Activated T-cell treated with anti-CD3 and anti-CD28 coated beads, Interleukin-2, amount 50 U/mL, for 72 hours (primary cell): ENCODE results near the gene IFT27. TPM values are rescaled to one million over a fixed set of nuclear protein-coding genes. Genes with fewer than 3 reads are reported as not detected.

ENCODE experiments used
- ATAC-seq, 2 donors: fragments of 150-1000 bp; cut with Tn5 transposase; replicated peaks in 1 of 2; 2 replicates each; pipeline ENCODE4 v1.10.0; 2021; ENCODE audit warnings: moderate library complexity in 2 of 2, mild to moderate bottlenecking in 1 of 2
- DNase-seq, 2 donors: peaks; one replicate each; pipeline ENCODE4 v3.0.0; 2021 to 2022; ENCODE audit warnings: mixed read lengths in 1 of 2
- H3K27ac Mint-ChIP-seq: one replicate; pipeline ENCODE4 v1.8.0; 2022; ENCODE audit warnings: mild to moderate bottlenecking, moderate library complexity, mixed read lengths
- H3K27me3 Mint-ChIP-seq: one replicate; pipeline ENCODE4 v1.8.0; 2022; ENCODE audit warnings: low read depth, mixed read lengths
- H3K36me3 Mint-ChIP-seq, 2 donors: one replicate each; pipeline ENCODE4 v1.8.0; 2022; ENCODE audit warnings: mixed read lengths in 2 of 2, mild to moderate bottlenecking in 1 of 2; ENCODE audit not compliant: insufficient read depth in 2 of 2
- H3K4me1 Mint-ChIP-seq: one replicate; pipeline ENCODE4 v1.8.0; 2022; ENCODE audit warnings: low read depth, mixed read lengths
- H3K4me3 Mint-ChIP-seq, 2 donors: one replicate each; pipeline ENCODE4 v1.8.0; 2022; ENCODE audit warnings: mild to moderate bottlenecking in 2 of 2, mixed read lengths in 2 of 2, moderate library complexity in 2 of 2
- H3K9me3 Mint-ChIP-seq, 2 donors: one replicate each; pipeline ENCODE4 v1.8.0; 2022; ENCODE audit warnings: mixed read lengths in 2 of 2
- total RNA-seq, 2 donors: library from RNA; stranded (reverse); gene quantifications; one replicate each; pipeline ENCODE4 v1.2.3, GENCODE V29; 2022

Gene IFT27
- total RNA-seq, 2 donors from 2014 or later, result 25.8 to 26.3 TPM

GRCh38 chr22:36768616-36769015 is 7.3 kb downstream of the IFT27 start:
- no peaks in the 10 kb centered on the region for H3K4me1 Mint-ChIP-seq
- no peak for ATAC-seq
- no peaks in the 10 kb centered on the region for H3K9me3 Mint-ChIP-seq
- H3K27ac Mint-ChIP-seq, result no peak overlapping the region
- H3K4me3 Mint-ChIP-seq, result no peak overlapping the region
- no peaks in the 10 kb centered on the region for H3K27me3 Mint-ChIP-seq
- DNase-seq, result no peak
- no peaks in the 10 kb centered on the region for H3K36me3 Mint-ChIP-seq

DNA sequence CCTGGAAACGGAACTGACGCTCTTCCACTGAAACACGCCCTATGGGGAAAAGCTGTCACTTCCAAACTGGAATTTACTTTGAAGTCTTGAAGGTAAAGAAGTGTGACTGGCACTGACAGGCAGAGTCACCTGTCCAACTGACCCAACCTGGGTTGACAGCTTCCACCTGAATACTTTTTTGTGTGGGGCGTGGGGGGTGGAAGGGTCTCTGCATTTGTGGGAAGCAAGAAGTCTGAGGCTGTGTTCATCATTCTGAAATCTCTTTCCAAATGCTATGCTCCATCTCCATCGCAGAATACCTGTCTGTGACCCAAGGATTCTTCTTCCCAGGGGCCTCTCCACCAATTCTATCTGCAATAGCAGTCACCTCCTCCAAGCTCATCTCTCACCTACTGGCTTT is 7.8 kb downstream of the IFT27 start:
- H3K4me1 Mint-ChIP-seq, result no peaks in the 10 kb centered on the region
- no peak overlapping the region for H3K4me3 Mint-ChIP-seq
- H3K27ac Mint-ChIP-seq, result no peak overlapping the region
- ATAC-seq, result no peak
- no peak for DNase-seq
- H3K27me3 Mint-ChIP-seq, result no peaks in the 10 kb centered on the region
- no peaks in the 10 kb centered on the region for H3K9me3 Mint-ChIP-seq
- no peaks in the 10 kb centered on the region for H3K36me3 Mint-ChIP-seq

DNA sequence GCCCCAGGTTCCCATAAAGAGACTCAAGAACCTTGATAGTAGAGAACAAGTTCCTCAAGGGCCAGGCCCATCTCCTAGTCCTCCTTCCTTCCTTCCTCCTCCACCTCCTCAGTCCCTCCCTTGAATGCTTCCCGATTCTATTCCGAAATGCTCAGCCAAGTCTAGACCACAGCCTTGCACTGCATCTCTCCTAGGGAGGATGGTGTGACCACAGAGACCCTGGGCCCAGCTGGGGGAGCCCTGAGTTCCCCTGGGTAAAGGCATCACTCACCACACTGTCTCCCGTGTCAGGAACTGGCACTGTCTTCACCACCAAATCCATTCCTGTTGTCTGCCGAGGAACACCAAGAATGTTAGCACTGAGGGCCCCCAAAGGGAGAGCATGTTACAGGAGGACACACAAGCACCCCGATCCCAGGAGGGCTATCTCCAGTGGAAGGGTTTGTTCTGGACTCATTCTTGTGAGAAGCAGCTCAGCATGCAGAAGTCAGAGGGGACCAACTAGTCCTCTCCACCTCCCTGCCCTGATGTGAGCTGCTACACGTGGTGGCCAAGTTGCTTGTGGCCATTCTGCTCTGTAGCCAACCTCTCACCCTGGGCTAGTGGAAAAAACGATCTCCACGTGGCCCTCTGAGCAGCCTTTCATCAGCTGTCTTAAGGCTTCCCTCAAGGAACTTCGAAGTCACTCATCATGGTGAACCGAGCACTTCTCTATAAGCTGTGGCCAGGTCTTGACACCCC is 8.7 kb downstream of the IFT27 start:
- H3K4me3 Mint-ChIP-seq, result no peak overlapping the region
- H3K36me3 Mint-ChIP-seq, result no peaks in the 10 kb centered on the region
- no peak for DNase-seq

DNA sequence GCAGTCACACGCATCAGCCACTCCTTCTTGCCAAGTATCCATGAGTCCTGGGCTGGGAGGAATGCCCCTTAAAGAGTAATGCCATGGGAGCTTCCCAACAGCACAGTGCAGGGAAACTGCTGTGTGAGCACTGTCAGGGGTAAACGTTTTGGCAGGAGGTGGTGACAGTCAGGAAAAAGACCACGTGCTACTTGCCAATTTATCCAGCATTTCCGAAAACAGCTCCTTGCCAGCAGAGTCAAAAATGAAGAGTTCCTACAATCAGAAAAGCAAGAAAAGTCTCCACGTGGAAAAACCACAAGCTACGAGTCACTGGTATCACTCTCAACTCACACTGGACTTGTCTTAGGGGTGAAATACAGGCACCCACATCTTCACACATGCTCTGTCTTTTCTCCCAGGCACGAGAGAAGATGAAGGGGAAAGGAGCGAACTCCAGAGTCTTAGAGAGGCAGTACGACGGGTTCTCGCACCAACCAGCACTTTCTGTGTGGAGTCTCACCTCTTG is 9.9 kb downstream of the IFT27 start:
- DNase-seq (no peak), ATAC-seq (no peak)
- Mint-ChIP-seq H3K36me3 (no peaks in the 10 kb centered on the region), H3K4me1 (no peaks in the 10 kb centered on the region), H3K4me3 (no peak overlapping the region), H3K27me3 (no peaks in the 10 kb centered on the region), H3K9me3 (no peaks in the 10 kb centered on the region), H3K27ac (no peak overlapping the region)

More for the DNA sequence above, 8.7 kb downstream of the IFT27 start:
- no peak overlapping the region for H3K27ac Mint-ChIP-seq
- no peaks in the 10 kb centered on the region for H3K4me1 Mint-ChIP-seq
- no peaks in the 10 kb centered on the region for H3K9me3 Mint-ChIP-seq
- ATAC-seq, result no peak
- H3K27me3 Mint-ChIP-seq, result no peaks in the 10 kb centered on the region

DNA sequence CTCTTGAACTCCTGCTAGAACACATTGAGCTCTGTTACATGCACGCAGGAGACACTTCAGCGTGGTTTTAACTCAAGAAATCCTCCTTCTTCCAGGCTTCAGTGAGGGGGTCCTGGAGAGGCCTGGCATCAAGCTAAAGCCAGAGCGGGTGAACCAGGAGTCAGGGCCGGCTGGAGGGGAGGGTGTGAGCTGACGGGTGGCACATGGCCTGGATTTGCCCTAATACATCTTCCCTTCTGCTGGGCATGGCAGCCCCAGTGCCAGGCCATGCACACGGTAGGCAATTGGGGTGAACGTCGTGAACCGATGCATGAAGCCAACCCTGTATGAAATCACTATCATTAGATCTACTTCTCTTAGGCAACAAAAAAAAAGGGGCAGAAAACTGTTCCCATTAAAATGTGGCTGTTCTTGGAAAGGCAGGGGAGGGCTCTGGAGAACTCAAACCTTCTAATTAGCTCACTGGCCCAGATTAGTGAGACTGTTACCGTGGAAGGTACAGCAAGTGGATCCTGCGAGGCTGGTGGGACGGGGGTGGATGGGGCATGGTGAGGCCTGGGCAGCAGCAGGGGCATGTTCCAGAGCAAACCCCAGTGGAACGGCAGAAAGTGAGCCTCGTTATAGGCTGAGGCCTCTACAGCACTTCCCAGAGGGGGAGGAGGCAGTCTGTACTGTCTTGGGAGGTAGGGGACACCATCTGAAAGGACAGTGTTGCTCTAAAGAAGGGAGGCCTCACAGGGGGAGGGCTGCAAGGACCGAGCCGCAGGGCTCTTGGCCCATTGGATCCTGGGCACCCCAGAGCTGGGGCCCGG is 10.6 kb downstream of the IFT27 start:
- no peaks in the 10 kb centered on the region for H3K36me3 Mint-ChIP-seq
- DNase-seq, result no peak
- no peak overlapping the region for H3K27ac Mint-ChIP-seq
- ATAC-seq, result no peak
- no peaks in the 10 kb centered on the region for H3K9me3 Mint-ChIP-seq
- H3K27me3 Mint-ChIP-seq, result no peaks in the 10 kb centered on the region
- H3K4me3 Mint-ChIP-seq, result no peak overlapping the region
- H3K4me1 Mint-ChIP-seq, result no peaks in the 10 kb centered on the region

DNA sequence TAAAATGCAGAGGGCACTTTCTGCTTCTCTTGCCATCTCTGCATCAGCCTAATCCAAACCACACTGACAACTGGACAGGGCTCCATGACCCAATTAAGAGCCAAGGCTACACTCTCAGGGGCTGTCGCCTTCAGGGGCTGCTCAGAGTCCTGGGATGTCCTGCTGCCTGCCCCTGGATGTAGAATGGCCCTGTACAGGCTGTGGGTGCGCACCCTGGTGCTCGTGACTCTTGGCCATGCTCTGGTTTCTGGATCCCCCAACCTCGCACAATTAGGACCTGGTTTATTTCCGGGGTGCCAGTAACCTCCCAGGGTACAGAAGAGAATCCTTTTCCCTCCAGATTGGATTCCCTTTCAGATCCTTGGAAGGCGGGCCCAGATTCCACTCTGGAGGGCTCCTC is 11.3 kb downstream of the IFT27 start:
- Mint-ChIP-seq H3K9me3 (no peaks in the 10 kb centered on the region), H3K4me3 (no peak overlapping the region), H3K36me3 (no peaks in the 10 kb centered on the region), H3K27ac (no peak overlapping the region), H3K27me3 (no peaks in the 10 kb centered on the region), H3K4me1 (no peaks in the 10 kb centered on the region)
- DNase-seq (no peak), ATAC-seq (no peak)

DNA sequence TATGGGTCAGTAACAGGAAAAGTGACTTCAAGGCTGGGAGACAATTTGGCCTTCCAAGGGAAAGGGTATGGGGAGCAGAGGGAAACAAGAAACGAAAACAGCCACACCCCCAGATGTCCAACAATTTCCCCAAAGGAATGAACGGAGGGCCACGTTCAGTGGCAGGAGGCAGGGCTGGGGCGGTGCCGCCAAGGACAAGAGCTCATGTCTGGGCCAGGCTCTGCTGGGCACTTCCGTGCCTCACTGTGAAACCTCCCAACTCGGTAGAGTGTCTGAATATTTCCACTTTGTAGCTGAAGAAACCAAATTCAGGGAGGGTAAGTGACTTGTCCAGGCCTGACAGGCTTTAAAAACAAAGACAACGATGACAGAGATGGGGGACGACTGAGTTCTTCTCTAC is 11.9 kb downstream of the IFT27 start:
- no peaks in the 10 kb centered on the region for H3K36me3 Mint-ChIP-seq
- H3K9me3 Mint-ChIP-seq, result no peaks in the 10 kb centered on the region
- no peak for DNase-seq
- no peak for ATAC-seq
- no peak overlapping the region for H3K27ac Mint-ChIP-seq
- no peak overlapping the region for H3K4me3 Mint-ChIP-seq
- H3K27me3 Mint-ChIP-seq, result no peaks in the 10 kb centered on the region
- H3K4me1 Mint-ChIP-seq, result no peaks in the 10 kb centered on the region

DNA sequence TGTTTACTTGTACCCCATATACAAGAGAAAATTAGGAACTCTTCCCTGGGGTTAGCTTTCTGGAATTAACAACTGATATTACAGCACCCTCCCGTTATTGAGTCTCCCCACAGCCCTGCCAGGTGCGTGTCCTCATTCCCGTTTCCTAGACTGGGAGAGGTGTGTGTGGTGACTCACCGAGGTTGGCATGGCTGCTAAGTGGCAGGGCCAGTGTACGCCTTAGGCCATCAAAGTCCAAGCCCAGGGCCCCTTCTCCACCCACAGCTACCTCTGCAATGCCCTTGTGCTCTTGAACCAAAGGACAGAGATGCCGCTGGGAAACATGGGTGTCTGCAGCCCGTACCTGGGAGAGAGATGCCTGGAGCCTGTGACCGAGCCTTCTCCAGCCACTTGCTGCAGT is 12.3 kb downstream of the IFT27 start:
- Mint-ChIP-seq H3K27ac (no peak overlapping the region), H3K4me1 (no peaks in the 10 kb centered on the region), H3K4me3 (no peak overlapping the region), H3K9me3 (no peaks in the 10 kb centered on the region), H3K36me3 (no peaks in the 10 kb centered on the region), H3K27me3 (no peaks in the 10 kb centered on the region)
- DNase-seq (no peak), ATAC-seq (no peak)

DNA sequence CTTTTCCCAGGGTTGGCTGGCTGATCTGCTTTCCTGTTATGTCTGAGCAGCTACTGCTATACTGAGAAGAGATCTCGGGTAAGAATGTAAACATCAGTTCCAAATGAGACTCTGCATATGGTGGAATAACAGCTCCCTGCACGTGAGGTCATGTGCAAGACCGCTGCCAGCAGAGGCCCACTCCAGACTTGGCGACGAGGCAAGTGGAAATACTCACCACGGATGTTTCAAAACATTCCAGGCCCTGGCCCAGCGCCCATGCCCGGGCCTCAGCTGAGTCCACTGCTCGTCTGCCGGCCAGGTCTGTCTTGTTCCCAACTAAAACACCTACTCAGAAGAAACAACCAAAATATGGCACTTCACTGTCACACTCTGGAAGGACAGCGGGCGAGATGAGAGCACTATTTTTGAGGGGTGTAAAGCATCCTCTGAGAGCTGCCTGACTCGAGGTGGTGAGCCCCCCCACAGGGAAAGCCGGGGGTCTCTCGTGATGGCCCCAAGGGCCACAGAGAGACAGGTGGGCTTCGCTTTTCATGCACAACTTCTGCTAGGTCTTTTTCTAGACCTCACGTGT is 13.1 kb downstream of the IFT27 start:
- H3K9me3 Mint-ChIP-seq, result no peaks in the 10 kb centered on the region
- H3K27ac Mint-ChIP-seq, result no peak overlapping the region
- DNase-seq (no peak), ATAC-seq (no peak)
- H3K27me3 Mint-ChIP-seq, result no peaks in the 10 kb centered on the region
- H3K36me3 Mint-ChIP-seq, result no peaks in the 10 kb centered on the region
- no peaks in the 10 kb centered on the region for H3K4me1 Mint-ChIP-seq
- H3K4me3 Mint-ChIP-seq, result no peak overlapping the region

DNA sequence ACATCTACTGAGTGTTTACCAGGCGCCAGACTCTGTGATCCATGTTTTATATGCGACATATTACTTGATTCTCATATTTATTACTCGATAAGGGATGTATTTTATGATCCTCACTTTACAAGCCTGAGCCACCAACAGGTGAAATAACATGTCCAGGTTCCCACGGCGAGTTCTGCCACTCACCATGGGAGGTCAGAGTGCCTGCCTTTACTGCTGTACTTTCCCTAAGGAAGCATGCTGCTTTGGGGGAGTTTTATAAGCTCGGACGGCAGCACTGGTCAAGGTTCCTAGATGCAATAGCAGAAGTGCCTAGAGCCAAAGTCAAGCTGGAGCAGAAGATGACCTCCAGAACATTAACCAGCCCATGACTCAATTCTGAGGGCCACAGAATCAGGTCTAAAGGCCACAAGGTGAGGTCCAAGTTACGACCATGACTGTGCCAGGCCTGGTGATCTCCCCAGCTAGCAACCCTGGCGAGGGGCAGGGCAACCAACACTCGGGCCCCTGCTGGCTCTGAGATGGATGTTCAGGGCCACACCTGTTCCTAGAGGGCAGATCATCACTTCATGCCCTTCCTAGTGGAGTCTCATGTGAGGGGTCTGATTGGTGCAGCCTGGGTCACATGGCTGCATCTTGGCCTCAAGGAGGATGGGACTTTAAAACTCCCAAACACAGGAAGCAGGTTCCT is 14.2 kb downstream of the IFT27 start:
- ATAC-seq (no peak), DNase-seq (no peak)
- no peak overlapping the region for H3K4me3 Mint-ChIP-seq
- no peaks in the 10 kb centered on the region for H3K27me3 Mint-ChIP-seq
- no peaks in the 10 kb centered on the region for H3K36me3 Mint-ChIP-seq
- no peak overlapping the region for H3K27ac Mint-ChIP-seq
- H3K9me3 Mint-ChIP-seq, result no peaks in the 10 kb centered on the region
- H3K4me1 Mint-ChIP-seq, result peaks cover 4% of the 10 kb centered on the region

- Mint-ChIP-seq H3K4me1 (peaks cover 4% of the 10 kb centered on the region), H3K27me3 (no peaks in the 10 kb centered on the region), H3K27ac (no peak overlapping the region), H3K9me3 (no peaks in the 10 kb centered on the region), H3K36me3 (no peaks in the 10 kb centered on the region), H3K4me3 (no peak overlapping the region)
- ATAC-seq (no peak), DNase-seq (no peak)
These were observed 15.1 kb downstream of the IFT27 start for GRCh38 chr22:36760786-36761185.

- H3K36me3 Mint-ChIP-seq, result no peaks in the 10 kb centered on the region
- DNase-seq, result no peak
- no peak for ATAC-seq
- H3K4me1 Mint-ChIP-seq, result peaks cover 4% of the 10 kb centered on the region
- no peaks in the 10 kb centered on the region for H3K27me3 Mint-ChIP-seq
- H3K27ac Mint-ChIP-seq, result no peak overlapping the region
- no peak overlapping the region for H3K4me3 Mint-ChIP-seq
- H3K9me3 Mint-ChIP-seq, result no peaks in the 10 kb centered on the region
These were observed 16.3 kb downstream of the IFT27 start for GRCh38 chr22:36759481-36760159.
